ENCODE results near the gene DCAF4. TPM values are rescaled to one million over a fixed set of nuclear protein-coding genes. Genes with fewer than 3 reads are reported as not detected.

Gene DCAF4
- total RNA-seq, 1 experiment from 2014 or later, result 39.4 TPM

GRCh38 chr14:72901361-72901760, 24.9 kb upstream of the DCAF4 start:
- no peaks in the 10 kb centered on the region for H3K27me3 Mint-ChIP-seq (ENCODE audit: insufficient read depth, unreplicated experiment)
- intact Hi-C loops (cut with micrococcal nuclease), result no loop called here
- no peaks in the 10 kb centered on the region for H3K36me3 Mint-ChIP-seq (ENCODE audit: insufficient read depth, unreplicated experiment)
- ChIA-PET CTCF (interaction anchor here (0.6 to 3.9 kb wide), 2 partner anchors 85 to 387 kb away, joined by 3 to 13 read pairs; no protein-coding TSS in a partner anchor), POLR2A (no interaction called here)
- no peaks in the 10 kb centered on the region for H3K9me3 Mint-ChIP-seq (ENCODE audit: unreplicated experiment)
- peaks cover 11% of the 10 kb centered on the region for H3K4me1 Mint-ChIP-seq (ENCODE audit: insufficient read depth, unreplicated experiment)
- no TSS peak for BruUV-seq (replicated peaks)
- DNase-seq (ENCODE audit: unreplicated experiment), result no peak
- no peak overlapping the region for H3K27ac Mint-ChIP-seq (ENCODE audit: low read depth, unreplicated experiment)
- no peak for TF ChIP-seq CTCF (IDR thresholded peaks at IDR 0.05; ENCODE audit: unreplicated experiment)
- no peak overlapping the region for H3K4me3 Mint-ChIP-seq (ENCODE audit: unreplicated experiment)

GRCh38 chr14:72902801-72903530, 23.3 kb upstream of the DCAF4 start:
- Mint-ChIP-seq H3K4me3 (ENCODE audit: unreplicated experiment) (no peak overlapping the region), H3K27ac (ENCODE audit: low read depth, unreplicated experiment) (no peak overlapping the region), H3K9me3 (ENCODE audit: unreplicated experiment) (no peaks in the 10 kb centered on the region), H3K4me1 (ENCODE audit: insufficient read depth, unreplicated experiment) (peaks cover 22% of the 10 kb centered on the region), H3K27me3 (ENCODE audit: insufficient read depth, unreplicated experiment) (no peaks in the 10 kb centered on the region), H3K36me3 (ENCODE audit: insufficient read depth, unreplicated experiment) (no peaks in the 10 kb centered on the region)
- no peak for TF ChIP-seq CTCF (IDR thresholded peaks at IDR 0.05; ENCODE audit: unreplicated experiment)
- ChIA-PET POLR2A (interaction anchor here (0.7 to 2.2 kb wide), 5 partner anchors 9 to 420 kb away, joined by 3 to 13 read pairs (median 4); partner anchors contain the start of gene DPF3), CTCF (interaction anchor here (0.6 to 5.0 kb wide), 16 partner anchors 8 to 463 kb away, joined by 3 to 295 read pairs (median 4); partner anchors contain the start of gene DPF3)
- BruUV-seq (replicated peaks), result no TSS peak
- intact Hi-C loops (cut with micrococcal nuclease), result no loop called here
- no peak for DNase-seq (ENCODE audit: unreplicated experiment)

GRCh38 chr14:72903716-72904115, 22.5 kb upstream of the DCAF4 start:
- Mint-ChIP-seq H3K27ac (ENCODE audit: low read depth, unreplicated experiment) (no peak overlapping the region), H3K36me3 (ENCODE audit: insufficient read depth, unreplicated experiment) (no peaks in the 10 kb centered on the region), H3K9me3 (ENCODE audit: unreplicated experiment) (no peaks in the 10 kb centered on the region), H3K27me3 (ENCODE audit: insufficient read depth, unreplicated experiment) (no peaks in the 10 kb centered on the region), H3K4me3 (ENCODE audit: unreplicated experiment) (no peak overlapping the region), H3K4me1 (ENCODE audit: insufficient read depth, unreplicated experiment) (peaks cover 22% of the 10 kb centered on the region)
- CTCF ChIA-PET, result interaction anchor here (0.7 to 5.0 kb wide), 13 partner anchors 8 to 464 kb away, joined by 3 to 295 read pairs (median 5); no protein-coding TSS in a partner anchor
- intact Hi-C loops (cut with micrococcal nuclease), result loop anchor here (2.0 kb wide), 1 partner anchor 45 kb away; no protein-coding TSS in a partner anchor
- DNase-seq (ENCODE audit: unreplicated experiment), result no peak
- POLR2A ChIA-PET, result interaction anchor here (0.6 to 2.2 kb wide), 6 partner anchors 10 to 390 kb away, joined by 3 to 13 read pairs (median 3); partner anchors contain the start of gene DPF3
- no peak for TF ChIP-seq CTCF (IDR thresholded peaks at IDR 0.05; ENCODE audit: unreplicated experiment)
- BruUV-seq (replicated peaks), result no TSS peak

- no TSS peak for BruUV-seq (replicated peaks)
- CTCF ChIA-PET, result interaction anchor here (0.8 to 5.0 kb wide), 16 partner anchors 12 to 408 kb away, joined by 3 to 295 read pairs (median 6); no protein-coding TSS in a partner anchor
- Mint-ChIP-seq H3K4me1 (ENCODE audit: insufficient read depth, unreplicated experiment) (peaks cover 22% of the 10 kb centered on the region), H3K36me3 (ENCODE audit: insufficient read depth, unreplicated experiment) (no peaks in the 10 kb centered on the region), H3K4me3 (ENCODE audit: unreplicated experiment) (no peak overlapping the region), H3K9me3 (ENCODE audit: unreplicated experiment) (no peaks in the 10 kb centered on the region), H3K27me3 (ENCODE audit: insufficient read depth, unreplicated experiment) (no peaks in the 10 kb centered on the region), H3K27ac (ENCODE audit: low read depth, unreplicated experiment) (no peak overlapping the region)
- no peak for DNase-seq (ENCODE audit: unreplicated experiment)
- intact Hi-C loops (cut with micrococcal nuclease), result loop anchor here (2.0 kb wide), 1 partner anchor 45 kb away; no protein-coding TSS in a partner anchor
- POLR2A ChIA-PET, result interaction anchor here (0.6 to 2.2 kb wide), 5 partner anchors 10 to 390 kb away, joined by 3 to 13 read pairs (median 3); partner anchors contain the start of gene DPF3
- no peak for TF ChIP-seq CTCF (IDR thresholded peaks at IDR 0.05; ENCODE audit: unreplicated experiment)
Measured at GRCh38 chr14:72904218-72904617, 22.0 kb upstream of the DCAF4 start.

All from MCF 10A (cell line).